DOHH2 (cell line): ENCODE data around the gene NPAS2.

ENCODE experiments used
- H3F3A ChIP-seq: fragments of 200-600 bp; sonication (generic), shearing (Covaris generic); 2 replicates; pipeline ENCODE4 v1.6.0; 2016; ENCODE audit warnings: antibody characterized with exemption, mild to moderate bottlenecking; ENCODE audit not compliant: control insufficient read depth, insufficient read depth
- H3K27ac ChIP-seq: fragments of 200-600 bp; sonication (generic); 2 replicates; pipeline ENCODE4 v1.5.1; 2014; ENCODE audit warnings: low read depth, mild to moderate bottlenecking, low read length, moderate library complexity
- H3K27me3 ChIP-seq: fragments of 200-600 bp; sonication (generic); 2 replicates; pipeline ENCODE4 v1.6.1; 2014; ENCODE audit warnings: mild to moderate bottlenecking, low read length, mixed read lengths; ENCODE audit not compliant: control insufficient read depth
- H3K36me3 ChIP-seq: fragments of 200-600 bp; sonication (generic); 2 replicates; pipeline ENCODE4 v1.6.1; 2014; ENCODE audit warnings: mild to moderate bottlenecking, low read length, moderate library complexity, mixed read lengths; ENCODE audit not compliant: control insufficient read depth
- H3K4me1 ChIP-seq: fragments of 200-600 bp; sonication (generic); 2 replicates; pipeline ENCODE4 v1.6.1; 2014; ENCODE audit warnings: mild to moderate bottlenecking, low read length, mixed read lengths; ENCODE audit not compliant: control insufficient read depth
- H3K4me2 ChIP-seq: fragments of 200-600 bp; sonication (generic); 2 replicates; pipeline ENCODE4 v1.6.0; 2014; ENCODE audit warnings: mild to moderate bottlenecking, low read length, moderate library complexity
- H3K4me3 ChIP-seq: fragments of 200-600 bp; sonication (generic); 2 replicates; pipeline ENCODE4 v1.5.1; 2014; ENCODE audit warnings: mild to moderate bottlenecking, low read length, mixed read lengths
- H3K79me2 ChIP-seq: fragments of 200-600 bp; sonication (generic); 2 replicates; pipeline ENCODE4 v1.6.1; 2014; ENCODE audit warnings: mild to moderate bottlenecking, low read length, mixed read lengths; ENCODE audit not compliant: control insufficient read depth
- H3K9me2 ChIP-seq: fragments of 200-600 bp; sonication (generic); replicated peaks from 2 replicates; pipeline ENCODE4 v1.6.1; 2014; ENCODE audit warnings: mild to moderate bottlenecking, low read length, mixed read lengths; ENCODE audit not compliant: control insufficient read depth
- H3K9me3 ChIP-seq: fragments of 200-600 bp; sonication (generic); 2 replicates; pipeline ENCODE4 v1.6.1; 2014; ENCODE audit warnings: antibody characterized with exemption, low read length, mixed read lengths; ENCODE audit not compliant: control insufficient read depth, insufficient read depth
- H4K20me1 ChIP-seq: fragments of 200-600 bp; sonication (generic); 2 replicates; pipeline ENCODE4 v1.6.0; 2014; ENCODE audit warnings: low read depth, mild to moderate bottlenecking, antibody characterized with exemption, low read length, moderate library complexity; ENCODE audit not compliant: control insufficient read depth, insufficient read depth
- EZH2phosphoT487 ChIP-seq: fragments of 200-600 bp; sonication (generic); IDR thresholded peaks from 2 replicates; pipeline ENCODE4 v1.6.1; 2017; ENCODE audit warnings: borderline replicate concordance, mild to moderate bottlenecking, antibody characterized with exemption, low read length, moderate library complexity, mixed read lengths
- TF ChIP-seq, protein P1 (sequence below): fragments of 200-600 bp; sonication (generic); IDR thresholded peaks from one replicate; pipeline ENCODE4 v1.5.1; 2014; ENCODE audit warnings: antibody characterized with exemption, mild to moderate bottlenecking, low read depth, low read length; ENCODE audit not compliant: poor library complexity, severe bottlenecking

Gene NPAS2

DNA sequence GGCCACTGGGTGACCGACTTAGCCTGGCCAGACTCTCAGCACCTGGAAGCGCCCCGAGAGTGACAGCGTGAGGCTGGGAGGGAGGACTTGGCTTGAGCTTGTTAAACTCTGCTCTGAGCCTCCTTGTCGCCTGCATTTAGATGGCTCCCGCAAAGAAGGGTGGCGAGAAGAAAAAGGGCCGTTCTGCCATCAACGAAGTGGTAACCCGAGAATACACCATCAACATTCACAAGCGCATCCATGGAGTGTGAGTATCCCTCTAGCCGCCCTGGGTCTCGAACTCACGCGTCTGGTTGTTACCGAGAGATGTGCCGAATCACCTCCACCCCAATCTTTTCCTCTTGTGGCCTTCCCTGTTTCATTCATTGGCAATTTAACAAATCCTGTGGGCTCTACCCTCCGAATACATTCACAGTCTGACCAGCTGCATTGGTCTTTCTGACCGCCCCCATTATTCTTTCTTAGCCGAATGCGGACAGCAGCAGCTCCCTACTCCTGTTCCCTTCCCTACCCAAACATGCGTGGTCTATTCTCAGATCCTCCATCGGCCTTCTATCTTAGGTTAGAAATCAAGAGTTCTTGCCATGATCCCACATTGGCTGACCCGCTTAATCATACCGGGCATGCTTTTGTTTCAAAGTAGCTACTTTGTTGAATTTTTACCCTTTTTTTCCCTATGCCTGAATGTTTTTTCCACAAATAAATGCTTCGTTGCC, 182.8 kb downstream of the NPAS2 start:
- H3K4me2 ChIP-seq: peak overlapping the region; percentile 79
- peaks cover 35% of the 10 kb centered on the region for H3K4me1 ChIP-seq
- TF ChIP-seq, protein P1, sequence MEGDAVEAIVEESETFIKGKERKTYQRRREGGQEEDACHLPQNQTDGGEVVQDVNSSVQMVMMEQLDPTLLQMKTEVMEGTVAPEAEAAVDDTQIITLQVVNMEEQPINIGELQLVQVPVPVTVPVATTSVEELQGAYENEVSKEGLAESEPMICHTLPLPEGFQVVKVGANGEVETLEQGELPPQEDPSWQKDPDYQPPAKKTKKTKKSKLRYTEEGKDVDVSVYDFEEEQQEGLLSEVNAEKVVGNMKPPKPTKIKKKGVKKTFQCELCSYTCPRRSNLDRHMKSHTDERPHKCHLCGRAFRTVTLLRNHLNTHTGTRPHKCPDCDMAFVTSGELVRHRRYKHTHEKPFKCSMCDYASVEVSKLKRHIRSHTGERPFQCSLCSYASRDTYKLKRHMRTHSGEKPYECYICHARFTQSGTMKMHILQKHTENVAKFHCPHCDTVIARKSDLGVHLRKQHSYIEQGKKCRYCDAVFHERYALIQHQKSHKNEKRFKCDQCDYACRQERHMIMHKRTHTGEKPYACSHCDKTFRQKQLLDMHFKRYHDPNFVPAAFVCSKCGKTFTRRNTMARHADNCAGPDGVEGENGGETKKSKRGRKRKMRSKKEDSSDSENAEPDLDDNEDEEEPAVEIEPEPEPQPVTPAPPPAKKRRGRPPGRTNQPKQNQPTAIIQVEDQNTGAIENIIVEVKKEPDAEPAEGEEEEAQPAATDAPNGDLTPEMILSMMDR: no peak
- TF ChIP-seq EZH2phosphoT487: no peak
- H3K4me3 ChIP-seq: peak overlapping the region; percentile 98
- H3K27me3 ChIP-seq: no peaks in the 10 kb centered on the region
- H3K9me3 ChIP-seq: peaks cover 9% of the 10 kb centered on the region; the same call in 1 of the 2 replicates
- H3K9me2 ChIP-seq: no peaks in the 10 kb centered on the region
- H3K36me3 ChIP-seq: peaks cover 56% of the 10 kb centered on the region
- peaks cover 27% of the 10 kb centered on the region; the same call in 1 of the 2 replicates for H4K20me1 ChIP-seq
- peak overlapping the region; percentile 79 for H3K27ac ChIP-seq
- peaks cover 38% of the 10 kb centered on the region for H3K79me2 ChIP-seq
- H3F3A ChIP-seq: peaks cover 51% of the 10 kb centered on the region

GRCh38 chr2:101003278-101003775, 183.4 kb downstream of the NPAS2 start:
- Histone ChIP-seq H3K36me3 (peaks cover 62% of the 10 kb centered on the region), H3F3A (peaks cover 57% of the 10 kb centered on the region), H3K4me2 (peak overlapping the region; percentile 79), H4K20me1 (peaks cover 27% of the 10 kb centered on the region; the same call in 1 of the 2 replicates), H3K9me2 (no peaks in the 10 kb centered on the region), H3K79me2 (peaks cover 38% of the 10 kb centered on the region), H3K27me3 (no peaks in the 10 kb centered on the region), H3K27ac (peak overlapping the region; percentile 79), H3K4me3 (peak overlapping the region; percentile 98), H3K9me3 (peaks cover 9% of the 10 kb centered on the region; the same call in 1 of the 2 replicates), H3K4me1 (peaks cover 35% of the 10 kb centered on the region)
- no peak for TF ChIP-seq EZH2phosphoT487
- TF ChIP-seq, protein P1: no peak

DNA sequence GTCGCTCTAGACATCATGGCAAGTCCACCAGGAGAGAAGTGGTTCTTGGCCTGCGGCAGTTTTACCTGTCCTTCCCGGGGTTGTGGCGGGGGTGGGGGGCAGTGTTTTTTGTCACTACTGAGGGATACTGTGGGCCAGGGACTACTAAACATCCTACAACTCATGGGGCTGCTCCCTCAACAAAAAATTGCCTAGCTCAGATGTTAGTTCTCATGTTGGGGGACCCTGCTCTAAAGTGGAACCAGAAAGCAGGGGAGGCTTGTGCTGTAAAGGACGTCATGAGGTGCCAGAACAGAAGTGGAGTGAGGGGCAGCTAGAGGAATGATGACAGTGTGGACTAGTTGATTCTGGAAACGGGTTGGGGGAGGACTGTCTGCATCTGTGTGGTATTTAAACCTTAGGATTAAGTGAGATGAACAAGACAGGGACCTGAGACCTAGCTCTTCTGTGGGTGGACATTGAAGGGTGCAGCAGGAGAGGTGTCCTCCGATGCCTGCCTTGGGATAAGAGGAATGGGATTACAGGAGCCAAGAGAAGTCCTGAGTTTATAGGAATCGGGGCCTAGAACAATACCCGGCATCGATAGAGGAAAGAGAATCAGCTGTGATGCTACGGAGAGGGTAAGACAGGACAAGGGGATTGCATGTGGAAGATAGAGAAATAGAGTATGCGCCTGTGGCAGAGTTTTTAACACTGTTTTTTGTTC, 184.8 kb downstream of the NPAS2 start:
- peak overlapping the region; percentile 79 for H3K4me2 ChIP-seq
- peaks cover 66% of the 10 kb centered on the region for H3F3A ChIP-seq
- H3K4me3 ChIP-seq: peak overlapping the region; percentile 98
- 0 out of 2 replicates have a peak overlapping the region, but pooled peaks have one; percentile 7 for H3K27ac ChIP-seq
- TF ChIP-seq EZH2phosphoT487: no peak
- TF ChIP-seq, protein P1: no peak
- H3K79me2 ChIP-seq: peaks cover 38% of the 10 kb centered on the region
- peaks cover 27% of the 10 kb centered on the region; the same call in 1 of the 2 replicates for H4K20me1 ChIP-seq
- peaks cover 68% of the 10 kb centered on the region for H3K36me3 ChIP-seq
- no peaks in the 10 kb centered on the region for H3K27me3 ChIP-seq
- H3K4me1 ChIP-seq: peaks cover 35% of the 10 kb centered on the region
- H3K9me3 ChIP-seq: peaks cover 9% of the 10 kb centered on the region; the same call in 1 of the 2 replicates
- no peaks in the 10 kb centered on the region for H3K9me2 ChIP-seq
